ENCODE measurements around the gene SPATS2L.

DNA sequence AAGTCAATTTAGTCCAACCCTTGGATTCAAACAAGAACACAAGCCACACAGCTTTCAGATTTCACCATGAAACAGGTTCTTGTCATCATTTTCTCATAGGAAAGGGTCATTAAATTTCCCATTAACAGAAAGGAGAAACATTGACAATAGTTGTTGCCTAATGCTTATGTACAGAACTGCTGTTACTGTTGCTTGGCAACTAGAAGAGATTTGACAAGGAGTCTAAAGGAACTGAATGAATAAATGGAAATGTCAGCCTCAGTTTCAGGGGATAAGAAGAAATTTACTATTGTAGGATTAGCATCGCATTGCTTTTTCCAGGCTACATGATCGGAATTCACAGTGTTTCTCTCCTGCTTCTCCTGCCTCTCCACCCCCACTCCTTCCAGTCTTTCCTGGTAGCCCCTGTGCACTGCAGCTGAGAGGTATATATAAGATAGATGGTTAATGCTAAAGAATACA, 90.3 kb downstream of the SPATS2L start:
- TF ChIP-seq, protein P1, sequence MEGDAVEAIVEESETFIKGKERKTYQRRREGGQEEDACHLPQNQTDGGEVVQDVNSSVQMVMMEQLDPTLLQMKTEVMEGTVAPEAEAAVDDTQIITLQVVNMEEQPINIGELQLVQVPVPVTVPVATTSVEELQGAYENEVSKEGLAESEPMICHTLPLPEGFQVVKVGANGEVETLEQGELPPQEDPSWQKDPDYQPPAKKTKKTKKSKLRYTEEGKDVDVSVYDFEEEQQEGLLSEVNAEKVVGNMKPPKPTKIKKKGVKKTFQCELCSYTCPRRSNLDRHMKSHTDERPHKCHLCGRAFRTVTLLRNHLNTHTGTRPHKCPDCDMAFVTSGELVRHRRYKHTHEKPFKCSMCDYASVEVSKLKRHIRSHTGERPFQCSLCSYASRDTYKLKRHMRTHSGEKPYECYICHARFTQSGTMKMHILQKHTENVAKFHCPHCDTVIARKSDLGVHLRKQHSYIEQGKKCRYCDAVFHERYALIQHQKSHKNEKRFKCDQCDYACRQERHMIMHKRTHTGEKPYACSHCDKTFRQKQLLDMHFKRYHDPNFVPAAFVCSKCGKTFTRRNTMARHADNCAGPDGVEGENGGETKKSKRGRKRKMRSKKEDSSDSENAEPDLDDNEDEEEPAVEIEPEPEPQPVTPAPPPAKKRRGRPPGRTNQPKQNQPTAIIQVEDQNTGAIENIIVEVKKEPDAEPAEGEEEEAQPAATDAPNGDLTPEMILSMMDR (conservative IDR thresholded peaks at IDR 0.05 in 1 of 2, IDR thresholded peaks at IDR 0.05 in 1 of 2; ENCODE audit: extremely low read depth in 1 of 2, insufficient read depth in 1 of 2, low read depth in 1 of 2, low read length in 2 of 2) = no peak
- TF ChIP-seq EZH2 (IDR thresholded peaks at IDR 0.05; ENCODE audit: borderline replicate concordance, low read length) = no peak
